GM12865 (cell line): Measurements from ENCODE around the gene GPC3.

ENCODE experiments used
- DNase-seq: peaks from one replicate; pipeline ENCODE4 v3.0.0; 2010; ENCODE audit warnings: low read depth
- H3K4me3 ChIP-seq: 2 replicates; pipeline ENCODE4 v1.5.1; 2011; ENCODE audit warnings: mild to moderate bottlenecking, low read depth, low read length, control low read depth
- CTCF ChIP-seq: IDR thresholded peaks from 2 replicates; pipeline ENCODE4 v1.5.1; 2011; ENCODE audit warnings: low read length, control low read depth, low read depth, inconsistent platforms; ENCODE audit not compliant: insufficient read depth; ENCODE audit errors: missing control alignments

The GPC3 gene

GRCh38 chrX:133985967-133986683, 731 bp upstream of the GPC3 start:
- TF ChIP-seq CTCF, result no peak
- no peak overlapping the region for H3K4me3 ChIP-seq
- DNase-seq, result no peak

GRCh38 chrX:133984857-133985163, 584 bp downstream of the GPC3 start:
- H3K4me3 ChIP-seq, result no peak overlapping the region
- no peak for DNase-seq
- no peak for TF ChIP-seq CTCF

DNA sequence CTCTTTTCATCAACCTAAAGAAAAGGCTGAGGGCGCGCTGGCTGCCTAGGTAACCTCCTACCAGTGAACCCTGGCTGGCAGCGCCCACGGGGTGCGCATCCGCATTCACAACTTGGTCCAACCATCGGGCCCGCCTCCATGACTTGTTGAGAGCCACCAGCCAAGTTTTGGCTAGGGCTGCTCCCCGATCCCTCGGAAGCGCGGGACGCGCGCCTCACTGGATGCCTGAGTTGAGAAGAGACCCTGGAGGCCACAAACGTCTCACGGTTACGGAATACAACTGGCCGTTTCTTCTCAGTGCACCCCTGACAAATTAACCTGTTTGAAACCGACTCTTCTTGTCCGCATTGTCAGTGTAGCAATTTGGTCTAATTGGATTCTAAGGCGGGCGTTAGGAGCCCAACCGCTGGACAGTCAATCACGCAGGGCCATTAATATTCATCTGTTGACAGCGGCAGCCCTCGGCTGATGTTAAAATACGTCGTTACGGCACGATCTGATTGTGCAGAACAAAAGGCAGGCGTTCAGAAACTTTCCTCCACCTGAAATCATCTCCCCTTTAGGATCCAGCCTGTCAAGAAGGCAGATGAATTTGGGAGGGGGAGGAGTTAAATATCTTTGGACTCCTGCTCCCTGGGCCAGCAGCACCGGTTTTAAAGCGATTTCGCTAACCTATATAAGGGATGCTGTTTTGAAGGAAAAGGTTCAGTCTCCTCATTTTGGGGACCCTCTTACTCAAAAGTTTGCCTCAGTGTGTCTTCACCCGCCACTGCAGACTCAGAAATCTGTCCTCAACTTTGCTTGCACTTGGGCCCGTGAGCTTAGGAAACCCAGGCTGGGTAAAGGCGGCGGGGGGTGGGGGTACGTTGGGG, 1.2 kb downstream of the GPC3 start:
- no peak for TF ChIP-seq CTCF
- H3K4me3 ChIP-seq, result no peak overlapping the region
- DNase-seq, result no peak

DNA sequence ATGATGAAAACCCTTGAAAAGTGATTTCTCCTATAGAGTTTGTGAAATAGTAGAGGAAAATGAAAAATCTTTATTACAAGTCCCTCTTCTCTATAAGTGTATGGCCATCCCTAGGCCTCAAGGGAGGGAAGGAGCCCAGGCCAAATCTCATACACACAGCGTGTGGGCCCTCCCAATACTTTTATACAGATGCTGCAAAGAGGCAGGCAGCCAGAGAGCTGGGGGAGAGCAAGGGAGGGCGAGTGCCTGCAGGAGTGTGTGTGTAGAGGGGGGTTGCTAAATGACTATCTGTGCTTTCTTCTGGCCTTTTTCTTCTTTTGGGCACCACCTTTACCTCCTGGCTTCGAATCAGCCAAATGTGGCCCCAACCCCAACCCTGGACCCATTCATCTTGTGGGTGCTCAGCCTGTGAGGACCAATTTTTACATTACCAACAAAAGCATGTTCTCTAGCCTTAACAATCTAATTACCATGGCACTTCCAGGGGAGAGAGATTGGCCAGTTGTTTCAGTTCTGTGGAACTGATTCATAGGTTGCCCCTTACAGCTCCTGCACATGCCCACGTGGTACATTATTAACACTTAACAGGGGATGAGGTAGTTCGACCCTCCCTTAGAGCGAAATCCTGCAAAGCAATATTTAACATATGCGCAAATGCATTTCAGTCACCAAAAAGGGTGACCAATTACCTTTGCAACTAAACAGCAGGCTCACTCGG, 2.0 kb downstream of the GPC3 start:
- H3K4me3 ChIP-seq, result no peak overlapping the region

GRCh38 chrX:133981924-133982323, 3.5 kb downstream of the GPC3 start:
- no peak overlapping the region for H3K4me3 ChIP-seq
- DNase-seq, result no peak
- no peak for TF ChIP-seq CTCF

More for the DNA sequence above, 2.0 kb downstream of the GPC3 start:
- no peak for TF ChIP-seq CTCF
- no peak for DNase-seq

DNA sequence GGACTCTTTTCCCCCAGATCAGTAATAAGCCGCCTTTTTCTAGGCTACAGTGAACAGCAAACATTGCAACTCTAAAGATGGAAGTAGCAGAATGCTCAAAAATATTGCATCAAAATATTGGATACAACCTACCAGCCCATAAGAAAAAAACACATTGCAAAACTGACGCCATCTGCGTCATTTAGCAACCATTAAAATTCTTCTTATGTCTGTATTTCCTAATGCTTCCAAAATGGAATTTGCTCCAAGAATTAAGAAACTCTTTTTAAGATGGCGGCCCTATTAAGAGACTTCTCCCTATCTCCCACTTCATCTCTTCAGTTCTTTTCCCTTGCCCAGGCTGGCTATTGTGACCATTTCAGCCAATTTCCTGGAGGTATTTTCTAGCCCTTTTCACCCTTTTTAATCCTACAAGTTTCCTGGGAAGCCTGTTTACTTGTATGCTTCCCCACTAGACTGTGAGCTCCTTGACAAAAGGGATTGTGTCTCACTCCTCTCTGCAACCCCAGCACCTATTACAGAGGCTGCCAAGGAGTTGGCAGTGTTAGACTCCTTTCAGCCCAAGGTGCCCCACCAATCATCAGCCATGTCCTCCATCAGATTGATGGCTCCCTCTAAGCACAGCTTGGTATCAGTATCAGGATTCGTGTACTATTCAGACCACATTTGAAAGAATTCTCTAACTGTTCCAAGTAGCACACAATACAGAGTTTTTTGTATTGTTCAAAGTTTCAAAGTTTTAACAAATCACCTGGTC, 4.4 kb downstream of the GPC3 start:
- H3K4me3 ChIP-seq, result no peak overlapping the region
- no peak for TF ChIP-seq CTCF
- no peak for DNase-seq
